Endothelial cell (in vitro differentiated cells): ENCODE results near the gene CD8A. TPM values are rescaled to one million over a fixed set of nuclear protein-coding genes. Genes with fewer than 3 reads are reported as not detected.

Source experiments
- DNase-seq: peaks from one replicate; pipeline ENCODE4 v3.0.0; 2021; ENCODE audit warnings: low spot score
- H3K27ac Mint-ChIP-seq: one replicate; pipeline ENCODE4 v1.8.0; 2021; ENCODE audit warnings: mixed read lengths, inconsistent platforms; ENCODE audit not compliant: unreplicated experiment
- H3K27me3 Mint-ChIP-seq: one replicate; pipeline ENCODE4 v1.8.0; 2021; ENCODE audit warnings: mild to moderate bottlenecking, moderate library complexity, mixed read lengths, inconsistent platforms; ENCODE audit not compliant: unreplicated experiment
- H3K36me3 Mint-ChIP-seq: one replicate; pipeline ENCODE4 v1.8.0; 2021; ENCODE audit warnings: mild to moderate bottlenecking, low read depth, mixed read lengths, inconsistent platforms; ENCODE audit not compliant: unreplicated experiment
- H3K4me1 Mint-ChIP-seq: one replicate; pipeline ENCODE4 v1.8.0; 2021; ENCODE audit warnings: mild to moderate bottlenecking, mixed read lengths, inconsistent platforms; ENCODE audit not compliant: unreplicated experiment
- H3K4me3 Mint-ChIP-seq: one replicate; pipeline ENCODE4 v1.8.0; 2021; ENCODE audit warnings: mild to moderate bottlenecking, mixed read lengths, inconsistent platforms; ENCODE audit not compliant: unreplicated experiment
- H3K9me3 Mint-ChIP-seq: one replicate; pipeline ENCODE4 v1.8.0; 2021; ENCODE audit warnings: mixed read lengths, inconsistent platforms; ENCODE audit not compliant: unreplicated experiment
- CTCF ChIP-seq: fragments of 200-600 bp; sonication (generic); IDR thresholded peaks from one replicate; pipeline ENCODE4 v1.5.0; 2021; ENCODE audit warnings: antibody characterized with exemption; ENCODE audit not compliant: unreplicated experiment
- total RNA-seq: library from RNA; stranded (reverse); fragmentation: NEBNext Ultra II Directional; extraction: Animal tissue kit (Norgen Biotek cat#: 25700); gene quantifications from one replicate; pipeline ENCODE4 v1.2.1, GENCODE V29; 2021; ENCODE audit not compliant: unreplicated experiment

The CD8A gene
- total RNA-seq, 1 donor from 2014 or later = not detected

DNA sequence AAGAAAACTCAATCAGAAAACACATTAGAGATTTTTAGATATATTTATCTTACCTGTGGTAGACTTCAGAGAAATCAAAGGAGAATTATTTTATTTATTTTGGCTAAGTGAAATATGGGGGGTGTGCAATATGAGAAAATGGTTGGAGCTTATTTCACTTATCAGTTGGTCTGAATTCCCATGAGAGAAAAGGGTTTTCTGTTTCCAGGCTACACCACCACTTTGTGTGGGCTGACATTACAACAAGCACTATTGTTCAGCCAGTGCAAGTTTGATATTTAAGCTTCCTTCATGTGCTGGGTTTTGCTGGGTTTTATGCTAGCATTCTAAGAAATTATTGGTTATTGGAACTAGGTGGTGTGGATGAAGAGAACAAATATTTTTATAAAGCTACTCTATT is 37.1 kb downstream of the CD8A start:
- Mint-ChIP-seq H3K27ac (no peak overlapping the region), H3K4me1 (no peaks in the 10 kb centered on the region), H3K4me3 (no peak overlapping the region), H3K27me3 (no peaks in the 10 kb centered on the region), H3K36me3 (peaks cover 20% of the 10 kb centered on the region), H3K9me3 (no peaks in the 10 kb centered on the region)
- no peak for DNase-seq
- no peak for TF ChIP-seq CTCF

DNA sequence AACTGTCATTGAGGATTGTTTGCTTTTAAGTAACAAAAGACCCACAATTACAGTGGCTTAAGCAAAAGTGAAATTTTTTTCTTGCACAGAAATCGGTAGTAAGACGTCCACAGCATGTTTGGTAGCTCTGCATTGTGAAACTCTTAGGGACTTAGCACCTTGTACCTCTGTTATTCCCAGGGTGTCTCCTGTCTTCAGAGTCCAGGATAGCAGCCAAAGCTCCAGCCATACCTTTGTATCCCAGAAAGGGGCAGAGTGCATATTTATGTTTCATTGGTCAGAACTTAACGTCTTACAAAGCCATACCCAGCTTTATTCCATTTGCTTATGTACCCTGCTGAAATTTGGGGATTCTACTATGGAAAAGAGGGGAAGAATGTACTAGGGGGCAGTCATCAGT is 37.8 kb downstream of the CD8A start:
- no peaks in the 10 kb centered on the region for H3K4me1 Mint-ChIP-seq
- TF ChIP-seq CTCF = no peak
- no peak for DNase-seq
- peaks cover 20% of the 10 kb centered on the region for H3K36me3 Mint-ChIP-seq
- no peak overlapping the region for H3K27ac Mint-ChIP-seq
- no peaks in the 10 kb centered on the region for H3K9me3 Mint-ChIP-seq
- H3K4me3 Mint-ChIP-seq = no peak overlapping the region
- H3K27me3 Mint-ChIP-seq = no peaks in the 10 kb centered on the region

- no peaks in the 10 kb centered on the region for H3K9me3 Mint-ChIP-seq
- H3K27me3 Mint-ChIP-seq = no peaks in the 10 kb centered on the region
- TF ChIP-seq CTCF = no peak
- no peak overlapping the region for H3K4me3 Mint-ChIP-seq
- no peaks in the 10 kb centered on the region for H3K4me1 Mint-ChIP-seq
- H3K36me3 Mint-ChIP-seq = peaks cover 20% of the 10 kb centered on the region
- no peak for DNase-seq
- H3K27ac Mint-ChIP-seq = no peak overlapping the region
Measured at GRCh38 chr2:86751778-86752177, 38.9 kb downstream of the CD8A start.

GRCh38 chr2:86750240-86750839 is 40.4 kb downstream of the CD8A start:
- TF ChIP-seq CTCF = no peak
- Mint-ChIP-seq H3K36me3 (peaks cover 20% of the 10 kb centered on the region), H3K4me3 (peak overlapping the region; percentile 57), H3K9me3 (no peaks in the 10 kb centered on the region), H3K27ac (no peak overlapping the region), H3K4me1 (no peaks in the 10 kb centered on the region), H3K27me3 (no peaks in the 10 kb centered on the region)
- DNase-seq = no peak

DNA sequence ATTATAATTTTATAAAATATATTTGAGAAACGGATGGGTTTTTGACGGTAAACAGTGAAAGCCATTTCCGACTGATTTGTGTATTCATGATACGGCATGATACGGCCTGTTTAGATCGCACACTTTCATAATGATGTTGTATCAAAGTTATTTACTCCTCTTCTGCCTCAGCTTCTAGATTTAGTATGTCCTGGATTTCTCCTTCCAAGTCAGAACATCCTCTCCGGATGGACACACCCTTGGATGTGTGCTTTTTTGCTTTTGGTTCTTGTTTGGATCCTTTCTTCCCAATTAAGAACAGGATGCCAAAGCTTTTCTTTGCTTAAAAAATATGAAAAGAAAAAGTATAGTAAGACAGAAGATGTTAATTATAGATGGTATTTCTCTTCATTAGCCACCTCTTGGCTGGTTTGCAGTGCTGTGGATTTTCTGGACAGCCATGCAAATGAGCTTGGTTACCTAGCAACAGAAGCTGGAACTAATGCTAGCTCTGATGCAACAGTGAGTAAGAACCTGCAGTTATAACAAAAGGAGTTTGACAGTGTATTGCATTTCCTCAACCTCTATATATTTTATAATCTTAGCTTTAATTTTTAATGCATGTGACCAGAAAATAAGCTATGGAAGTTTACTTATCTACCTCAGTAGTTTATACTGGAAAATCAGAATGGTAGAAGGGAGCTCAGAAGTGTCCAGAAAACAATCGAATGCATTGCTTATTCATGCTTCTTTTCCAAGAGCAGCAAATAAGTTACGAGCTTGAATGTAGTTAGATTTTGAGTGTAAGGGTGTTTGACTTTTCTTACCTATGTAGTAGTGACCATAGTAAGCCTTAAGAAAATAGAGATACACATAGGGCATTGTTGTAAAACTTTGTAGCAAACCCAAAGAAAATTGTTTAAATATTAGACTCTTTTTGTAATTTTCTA is 42.7 kb downstream of the CD8A start:
- DNase-seq = no peak
- TF ChIP-seq CTCF = no peak
- H3K27ac Mint-ChIP-seq = no peak overlapping the region
- peaks cover 25% of the 10 kb centered on the region for H3K36me3 Mint-ChIP-seq
- H3K27me3 Mint-ChIP-seq = no peaks in the 10 kb centered on the region
- H3K9me3 Mint-ChIP-seq = no peaks in the 10 kb centered on the region
- H3K4me3 Mint-ChIP-seq = no peak overlapping the region
- no peaks in the 10 kb centered on the region for H3K4me1 Mint-ChIP-seq
